Stimulated activated CD8-positive, alpha-beta memory T cell treated with anti-CD3 and anti-CD28 coated beads, Interleukin-15, amount 100 ng/mL, for 48 hours (primary cell): ENCODE data around the gene MAP1LC3C.
A peak's percentile ranks its signal among the peaks of the same experiment; 100 is the strongest.

Source experiments
- DNase-seq, 2 donors: peaks; one replicate each; pipeline ENCODE4 v3.0.0-alpha.2; 2020; ENCODE audit warnings: low read depth in 2 of 2

MAP1LC3C gene

DNA sequence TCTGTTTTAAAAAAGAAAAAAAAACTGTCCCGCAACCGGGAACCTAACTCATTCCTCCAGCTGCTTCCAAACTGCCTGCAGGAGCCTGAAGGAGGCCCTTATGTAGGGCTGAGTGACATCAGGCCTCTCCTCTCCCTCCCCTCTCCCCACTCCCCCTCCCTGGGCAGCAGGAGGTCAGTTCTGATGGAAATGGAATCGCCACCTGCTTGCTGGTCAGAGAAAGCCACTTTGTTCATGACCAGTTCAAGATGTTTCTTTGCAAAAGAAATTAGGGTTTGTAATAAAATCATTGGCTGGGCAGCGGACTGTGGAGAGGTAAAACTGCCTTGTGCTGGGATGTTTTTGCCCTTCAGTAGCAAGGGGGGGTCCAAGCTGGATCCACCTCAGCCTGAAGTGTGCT is at the start of gene MAP1LC3C:
Gene MAP1LC3C, minus strand, starts transcription at position 73 of the 400 bp plus-strand sequence. CDS start 90 bp downstream, outside the sequence.
- DNase-seq = no peak

DNA sequence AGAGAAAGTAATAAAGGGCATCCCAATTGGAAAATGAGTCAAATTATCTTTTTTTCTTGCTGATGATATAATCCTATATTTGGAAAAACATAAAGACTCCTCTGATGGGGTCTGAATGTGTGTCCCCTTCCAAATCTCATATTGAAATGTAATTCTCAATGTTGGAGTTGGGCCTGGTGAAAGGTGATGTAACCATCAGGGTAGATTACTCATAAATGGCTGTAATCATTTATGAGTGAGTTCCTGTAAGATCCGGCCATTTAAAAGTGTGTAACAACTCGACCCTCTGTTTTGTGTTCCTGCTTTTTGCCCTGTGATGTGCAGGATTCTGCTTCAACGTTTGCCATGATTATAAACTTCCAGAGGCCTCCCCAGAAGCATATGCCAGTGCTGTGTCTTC is 44.3 kb upstream of the MAP1LC3C start:
- no peak for DNase-seq

DNA sequence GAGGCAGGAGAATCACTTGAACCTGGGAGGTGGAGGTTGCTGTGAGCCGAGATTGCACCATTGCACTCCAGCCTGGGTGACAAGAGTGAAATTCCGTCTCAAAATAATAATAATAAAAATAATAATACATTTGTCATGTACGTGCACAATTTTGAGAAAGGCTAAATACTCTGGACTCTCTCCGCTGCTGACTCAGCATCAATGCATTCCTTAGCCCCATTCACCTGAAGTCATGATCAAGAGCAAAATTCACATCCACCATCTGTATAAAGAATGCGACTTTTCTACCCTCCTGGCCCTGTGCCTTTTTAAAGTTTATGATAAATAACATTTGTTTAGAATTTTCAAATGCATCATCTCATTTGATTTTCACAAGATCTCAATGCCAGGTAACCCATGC is 35.5 kb upstream of the MAP1LC3C start:
- DNase-seq = no peak

DNA sequence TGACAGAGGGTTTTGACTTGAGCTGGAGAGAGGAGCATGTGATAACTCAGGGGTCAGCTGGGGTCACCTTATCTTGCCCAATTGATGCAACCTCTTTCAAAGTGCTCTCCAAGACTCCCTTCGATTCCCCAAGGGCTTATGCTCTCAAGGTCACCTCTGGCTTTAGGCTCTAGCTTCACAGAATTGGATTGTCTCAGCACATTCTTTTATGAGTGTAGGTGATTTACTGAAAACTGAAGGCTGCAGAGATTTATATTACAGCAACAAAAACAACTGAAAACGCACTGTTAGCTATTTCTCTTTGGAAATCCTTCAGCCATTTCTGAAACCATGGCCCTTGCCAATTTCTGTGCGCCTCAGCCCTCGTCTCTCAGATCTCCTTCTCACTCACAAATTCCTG is 34.5 kb upstream of the MAP1LC3C start:
- DNase-seq = no peak

DNA sequence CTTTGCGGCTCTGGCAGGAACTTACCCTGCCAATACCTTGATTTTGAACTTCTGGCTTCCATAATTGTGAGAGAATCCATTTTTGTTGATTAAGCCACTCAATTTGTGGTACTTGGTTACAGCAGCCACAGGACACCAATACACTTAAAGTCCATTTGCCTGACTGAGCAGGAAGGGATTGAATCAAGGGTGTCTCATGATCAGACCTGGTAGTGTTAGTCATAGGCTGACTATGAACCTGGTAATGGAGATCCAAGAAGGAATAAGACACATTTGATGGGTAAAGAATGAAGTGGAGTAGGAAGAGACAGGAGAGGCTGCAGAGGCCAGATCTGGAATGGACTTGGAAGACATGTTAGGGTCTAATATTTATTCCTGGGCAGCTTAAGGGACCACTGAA is 31.2 kb upstream of the MAP1LC3C start:
- no peak for DNase-seq

DNA sequence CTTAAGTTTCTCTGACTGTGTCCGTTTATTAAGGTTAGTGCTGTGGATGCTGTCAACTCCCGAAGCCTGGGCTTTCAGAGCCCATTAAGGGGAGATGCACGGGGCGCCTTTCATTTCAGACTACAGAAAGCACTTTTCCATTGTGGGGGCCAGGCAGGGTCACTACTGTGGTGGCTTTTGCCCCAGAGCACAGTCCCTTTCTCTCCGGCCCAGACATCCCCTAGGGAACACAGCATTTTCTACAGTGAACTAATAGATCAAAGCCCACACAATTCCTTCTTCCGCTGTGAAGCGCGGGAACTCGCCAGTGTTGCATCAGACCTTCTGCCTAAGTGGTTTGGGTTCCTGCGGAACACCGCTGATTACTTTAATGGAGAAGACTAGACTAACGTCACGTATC is 26.8 kb upstream of the MAP1LC3C start:
- DNase-seq = no peak

DNA sequence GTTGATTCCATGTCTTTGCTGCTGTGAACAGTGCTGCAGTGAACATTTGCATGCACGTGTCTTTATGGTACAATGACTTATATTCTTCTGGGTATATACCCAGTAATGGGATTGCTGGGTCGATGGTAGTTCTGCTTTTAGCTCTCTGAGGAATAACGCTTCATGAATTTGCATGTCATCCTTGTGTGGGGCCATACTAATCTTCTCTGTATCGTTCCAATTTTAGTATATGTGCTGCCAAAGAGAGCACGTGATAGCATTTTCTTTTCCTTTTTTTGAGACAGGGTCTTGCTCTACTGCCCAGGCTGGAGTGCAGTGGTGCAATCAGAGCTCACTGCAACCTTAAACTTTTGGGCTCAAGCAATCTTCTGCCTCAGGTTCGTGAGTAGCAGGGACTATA is 24.9 kb upstream of the MAP1LC3C start:
- DNase-seq = no peak

DNA sequence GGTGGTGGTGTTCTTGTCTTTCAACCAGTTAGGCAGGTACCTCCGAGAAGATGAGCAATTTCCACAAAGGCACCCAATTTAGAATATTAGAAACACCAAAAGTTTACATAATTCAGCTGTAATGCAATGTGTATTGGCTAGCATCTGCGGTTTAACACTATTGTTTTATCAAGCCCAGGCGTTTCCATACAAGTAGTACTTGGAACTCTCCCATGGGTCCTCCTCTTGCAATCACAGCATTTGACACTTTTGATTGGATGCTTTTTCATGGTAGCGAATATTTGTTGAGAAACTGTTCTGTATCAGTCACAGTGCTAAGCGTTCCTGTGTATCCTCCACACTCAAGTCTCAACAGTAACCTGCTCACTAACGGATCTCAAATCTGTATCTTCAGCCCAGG is 20.1 kb upstream of the MAP1LC3C start:
- DNase-seq = no peak

DNA sequence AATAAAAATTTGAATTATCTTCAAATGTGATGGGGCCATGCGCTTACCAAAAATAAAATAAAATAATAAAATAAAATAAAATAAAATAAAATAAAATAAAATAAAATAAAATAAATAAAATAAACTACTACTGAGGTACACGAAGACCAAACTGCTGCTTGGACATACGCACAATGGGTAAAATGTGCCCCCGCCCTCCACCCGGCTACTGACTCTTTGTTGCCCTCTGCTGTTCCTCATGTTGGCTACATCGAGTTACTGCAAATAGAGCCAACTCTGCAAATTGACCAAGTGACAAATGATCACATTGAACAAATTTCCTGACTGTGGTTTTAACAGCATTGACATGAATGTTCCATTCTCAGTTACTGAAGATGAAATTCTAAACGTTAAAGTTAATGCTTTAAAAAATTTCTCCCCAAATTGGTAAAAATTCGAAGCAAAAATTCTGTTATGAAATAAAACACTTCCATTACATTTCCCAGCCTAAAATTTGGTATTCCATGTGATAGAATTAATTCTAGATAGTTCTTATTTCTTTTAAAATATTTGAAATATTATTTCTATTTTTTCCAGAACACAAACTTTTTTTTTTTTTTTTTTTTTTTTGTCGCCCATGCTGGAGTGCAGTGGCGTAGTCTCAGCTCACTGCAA is 18.8 kb upstream of the MAP1LC3C start:
- DNase-seq = peak in 1 of 2 donors; percentile 15

DNA sequence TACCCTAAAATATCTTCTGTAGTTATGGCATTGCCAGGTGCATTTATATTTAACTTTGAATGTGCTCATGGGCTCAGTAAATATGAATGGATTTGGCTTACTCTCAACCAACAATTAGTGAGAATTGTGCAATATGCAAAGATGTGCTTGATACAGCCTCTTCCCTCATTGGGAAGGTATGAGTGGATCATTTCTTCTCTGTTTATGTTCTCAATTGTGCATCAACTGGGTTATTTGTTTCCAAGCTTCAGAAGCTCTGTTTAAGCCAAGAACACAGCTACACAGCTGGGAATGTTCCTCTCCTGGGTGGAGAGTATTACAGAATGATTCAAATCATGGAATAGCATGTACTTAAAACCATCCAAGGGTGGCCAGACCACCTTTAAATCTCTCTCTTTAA is 17.6 kb upstream of the MAP1LC3C start:
- DNase-seq = no peak

DNA sequence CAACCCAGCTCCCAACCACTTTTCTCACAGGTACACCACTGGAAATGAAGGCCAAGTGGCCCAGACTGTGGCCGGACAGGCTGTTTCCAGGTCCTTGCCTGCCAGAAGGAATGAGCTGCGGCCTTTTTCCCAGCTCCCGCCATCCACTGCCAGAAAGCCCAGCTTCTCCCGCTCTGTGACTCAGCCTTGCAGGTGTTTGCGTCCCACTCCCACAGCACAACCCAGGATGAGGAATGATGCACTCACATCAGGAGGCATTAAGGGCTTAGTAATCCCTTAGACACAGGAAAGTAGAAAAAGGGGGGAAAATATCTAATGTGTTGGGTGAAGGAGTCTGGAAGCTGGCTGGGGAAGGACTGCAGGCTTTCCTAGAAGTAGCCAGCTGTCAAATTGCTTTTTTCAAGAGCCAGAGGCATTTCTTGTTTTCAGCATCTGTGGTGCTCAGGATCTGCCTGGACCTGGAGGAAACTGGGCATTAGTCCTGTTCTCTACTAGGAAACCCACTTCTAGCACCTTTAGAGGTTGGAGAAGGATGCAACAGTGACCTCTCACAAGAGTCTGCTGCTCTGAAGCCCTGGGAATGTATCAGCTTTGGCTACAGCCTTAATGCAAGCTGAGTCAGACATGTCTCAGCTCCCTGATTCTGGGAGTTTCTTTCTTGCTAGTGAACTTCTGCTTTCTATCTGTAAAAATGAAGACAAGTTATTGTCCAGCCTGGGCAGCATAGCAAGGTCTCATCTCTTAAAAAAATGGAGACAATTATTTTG is 13.2 kb upstream of the MAP1LC3C start:
- no peak for DNase-seq

DNA sequence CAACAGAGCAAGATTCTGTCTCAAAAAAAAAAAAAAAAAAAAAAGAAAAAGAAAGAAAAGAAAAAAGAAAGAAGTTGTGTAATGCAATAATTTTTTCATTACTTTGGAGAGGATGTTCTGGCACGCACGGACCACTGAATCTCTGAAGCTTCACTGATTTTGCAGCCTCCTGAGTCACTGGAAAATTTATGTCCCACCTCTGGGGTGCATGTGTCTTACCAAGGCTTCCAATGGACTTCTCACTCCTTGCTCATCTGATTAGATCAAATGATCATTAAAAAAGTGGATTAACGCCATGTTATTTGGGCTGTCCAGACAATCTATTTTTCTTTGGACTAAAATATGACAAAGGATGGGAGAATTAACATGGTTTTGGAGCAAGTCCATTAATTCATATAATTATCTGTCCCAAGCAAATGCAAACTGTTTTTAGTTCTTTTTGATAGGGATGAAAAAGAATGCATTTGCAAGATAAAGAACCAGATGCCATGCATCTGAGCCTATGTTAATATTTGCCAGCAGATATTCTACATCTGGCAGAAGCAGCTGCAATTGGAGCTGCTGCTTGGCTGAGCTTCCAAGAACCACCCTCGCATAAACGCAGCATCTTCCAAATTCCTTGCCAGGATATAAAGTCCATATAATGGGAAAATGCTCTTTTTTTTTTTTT is 10.1 kb upstream of the MAP1LC3C start:
- no peak for DNase-seq

DNA sequence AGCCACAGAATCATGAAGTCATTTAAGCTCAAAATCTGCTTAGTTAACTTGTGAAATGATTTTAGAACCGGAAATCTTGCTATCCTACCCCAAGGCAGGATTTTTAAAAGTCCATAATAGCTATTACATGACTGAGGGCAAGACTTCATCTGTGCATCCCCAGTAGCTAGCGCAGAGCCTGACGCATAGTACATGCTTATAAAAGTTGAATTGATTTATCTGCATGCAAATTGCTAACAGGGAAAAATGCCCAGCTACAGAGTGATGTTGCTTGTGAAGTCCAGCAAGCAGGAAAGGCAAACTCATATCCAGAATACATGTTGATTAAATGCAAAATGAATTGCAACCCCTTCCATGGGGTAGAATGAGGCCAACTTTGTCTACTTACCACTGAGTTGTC is 8.1 kb upstream of the MAP1LC3C start:
- DNase-seq = no peak

DNA sequence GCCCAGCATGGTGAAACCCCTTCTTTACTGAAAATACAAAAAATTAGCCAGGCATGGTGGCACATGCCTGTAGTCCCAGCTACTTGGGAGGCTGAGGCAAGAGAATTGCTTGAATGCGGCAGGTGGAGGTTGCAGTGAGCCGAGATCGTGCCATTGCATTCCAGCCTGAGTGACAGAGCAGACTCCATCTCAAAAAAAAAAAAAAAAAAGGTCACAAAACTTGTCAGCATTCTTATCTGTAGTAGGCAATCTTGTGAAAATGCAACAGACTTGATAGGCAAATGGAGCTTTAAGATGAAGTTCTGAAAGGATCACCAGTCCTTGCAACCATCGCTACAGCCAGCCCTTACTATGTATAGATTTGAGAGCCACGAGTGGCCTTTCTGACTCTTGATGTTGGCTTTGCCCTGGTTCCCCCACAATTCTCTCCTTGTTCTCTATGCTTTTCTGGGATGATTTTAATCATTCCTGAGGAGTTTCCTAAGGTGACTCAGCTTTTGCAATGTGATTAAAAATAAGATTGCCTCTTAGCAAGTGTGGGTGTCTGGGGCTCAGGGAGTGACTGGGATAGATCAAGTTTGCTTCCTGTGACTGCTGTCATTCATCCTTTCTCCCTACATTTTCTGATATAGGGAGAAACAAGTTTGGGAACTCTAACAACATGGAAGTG is 7.1 kb upstream of the MAP1LC3C start:
- no peak for DNase-seq

DNA sequence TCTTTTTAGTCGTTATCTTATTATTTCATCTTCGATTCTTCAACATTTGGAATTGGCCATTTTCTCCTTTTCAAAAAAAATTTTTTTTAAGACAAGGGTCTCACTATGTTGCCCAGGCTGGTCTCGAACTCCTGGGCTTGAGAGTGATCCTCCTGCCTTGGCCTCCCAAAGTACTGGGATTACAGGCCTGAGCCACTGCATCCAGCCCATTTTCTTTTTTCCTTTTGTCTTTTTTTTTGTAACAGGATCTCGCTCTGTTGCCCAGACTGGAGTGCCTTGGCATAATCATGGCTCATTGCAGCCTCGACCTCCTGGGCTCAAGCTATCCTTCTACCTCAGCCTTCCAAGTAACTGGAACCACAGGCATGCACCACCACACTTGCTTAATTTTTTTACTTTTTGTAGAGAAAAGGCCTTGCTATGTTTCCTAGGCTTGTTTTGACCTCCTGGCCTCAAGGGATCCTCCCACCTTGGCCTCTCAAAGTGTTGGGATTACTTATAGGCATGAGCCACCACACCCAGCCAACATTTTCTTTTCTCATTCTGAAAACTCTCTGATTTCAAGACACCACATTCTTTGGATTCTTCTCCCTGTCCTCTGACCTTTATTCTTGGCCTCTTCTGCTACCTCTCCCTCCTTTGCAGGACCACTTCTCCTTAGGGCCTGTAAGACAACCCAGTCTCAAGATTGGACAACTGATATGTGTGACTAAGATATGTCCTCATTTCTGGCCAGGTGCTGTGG is 6.0 kb upstream of the MAP1LC3C start:
- no peak for DNase-seq

DNA sequence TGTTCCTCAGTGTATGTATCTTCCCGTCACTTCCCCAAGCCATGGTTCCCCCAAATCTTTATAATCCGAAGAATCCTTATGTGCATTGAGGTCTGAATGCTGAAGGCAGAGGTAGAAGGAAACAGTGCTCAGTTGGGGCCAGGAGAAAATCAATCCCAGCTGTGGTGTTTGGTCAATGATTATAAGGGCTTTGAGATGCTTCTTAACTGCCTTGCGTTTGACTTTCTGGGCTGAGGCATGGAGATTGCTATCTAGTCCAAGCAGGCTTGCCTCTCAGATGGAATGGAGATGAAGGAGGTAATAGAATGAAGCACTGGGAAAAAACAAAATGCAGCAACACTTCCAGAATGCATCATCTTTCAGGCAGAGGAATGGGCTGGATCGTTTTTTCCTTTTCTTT is 3.6 kb upstream of the MAP1LC3C start:
- no peak for DNase-seq

DNA sequence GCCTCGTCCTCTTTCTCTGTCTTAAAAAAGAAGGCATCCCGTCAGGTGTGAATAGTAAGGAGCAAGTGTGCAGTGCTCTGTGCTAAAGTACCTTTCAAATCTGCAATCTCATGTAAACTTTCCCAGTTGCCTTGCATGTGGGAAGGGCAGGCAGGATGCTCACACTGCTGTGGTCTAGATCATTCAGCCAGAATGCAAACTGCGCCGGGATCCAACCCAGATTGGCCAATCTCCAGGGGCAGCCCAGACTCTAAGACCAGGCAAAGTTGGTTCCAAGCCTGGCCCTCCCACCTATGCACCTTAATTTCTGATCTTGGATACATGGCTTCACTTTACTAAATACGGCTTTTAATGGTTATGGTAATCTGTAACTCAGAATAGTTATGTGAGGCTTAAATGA is 3.2 kb upstream of the MAP1LC3C start:
- no peak for DNase-seq

DNA sequence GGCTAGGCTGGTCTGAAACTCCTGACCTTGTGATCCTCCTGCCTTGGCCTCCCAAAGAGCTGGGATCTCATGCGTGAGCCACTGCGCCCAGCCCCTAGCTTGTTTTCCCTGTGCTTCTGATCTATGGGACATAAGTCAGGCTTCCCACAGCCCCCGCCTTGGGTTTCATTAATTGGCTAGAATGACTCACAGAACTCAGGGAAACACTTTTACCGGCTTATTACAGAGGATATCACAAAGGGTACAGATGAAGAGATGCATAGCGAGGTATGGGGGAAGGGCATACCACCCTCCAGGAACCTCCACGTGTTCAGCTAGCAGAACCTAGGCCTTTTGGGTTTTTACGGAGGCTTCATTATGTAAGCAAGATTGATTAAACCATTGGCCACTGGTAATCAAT is 1.5 kb upstream of the MAP1LC3C start:
- DNase-seq = no peak

DNA sequence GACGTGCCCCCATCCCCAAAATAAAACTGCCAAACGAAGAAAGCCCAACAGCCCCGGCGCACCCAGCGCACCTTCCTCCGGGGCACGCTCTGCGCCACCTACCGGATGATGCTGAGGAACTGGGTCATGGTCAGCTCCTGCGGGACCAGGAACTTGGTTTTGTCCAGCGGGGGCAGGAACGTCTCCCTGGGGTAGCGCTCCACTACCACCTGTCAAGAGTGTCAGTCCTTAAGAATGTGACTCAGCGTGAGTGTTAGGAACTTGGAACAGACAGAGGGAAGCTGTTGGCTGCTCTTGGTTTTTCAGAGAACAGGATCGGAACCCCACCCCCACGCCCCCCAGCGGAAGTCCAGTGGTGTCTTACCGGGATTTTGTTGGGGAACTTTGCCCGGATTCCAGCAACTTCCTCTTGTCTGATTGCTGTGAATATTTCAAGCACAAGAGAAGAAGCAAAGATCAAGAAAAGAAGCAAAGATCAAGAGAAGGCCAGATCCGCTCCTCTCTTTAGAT is 431 bp downstream of the MAP1LC3C start:
- DNase-seq = peak; percentile 7 to 14

DNA sequence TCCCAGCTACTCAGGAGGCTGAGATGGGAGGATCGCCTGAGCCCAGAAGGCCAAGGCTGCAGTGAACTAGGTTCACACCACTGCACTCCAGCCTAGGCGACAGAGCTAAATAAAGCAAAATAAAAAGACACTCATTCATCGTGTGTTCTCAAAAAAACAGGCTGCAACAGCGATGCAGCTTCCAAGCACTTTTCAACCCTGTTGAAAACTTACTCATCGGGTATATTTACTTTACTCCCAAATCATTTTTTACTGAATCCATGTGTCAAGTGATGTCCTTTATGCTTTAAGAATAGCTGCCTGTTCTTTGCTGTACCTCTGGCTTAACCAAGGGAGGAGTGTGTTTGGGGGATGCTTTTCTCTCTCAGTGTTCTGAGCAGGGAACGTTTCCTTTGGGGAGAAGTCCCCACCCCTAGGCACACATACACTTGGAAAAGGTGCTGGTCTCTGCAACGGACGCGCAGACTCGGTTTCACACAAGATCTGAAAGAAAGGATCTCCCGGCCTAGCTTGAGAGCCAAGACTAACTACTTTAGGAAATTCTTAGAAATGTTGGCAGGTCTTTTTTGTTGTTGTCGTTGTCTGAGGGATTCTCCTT is 1.4 kb downstream of the MAP1LC3C start:
- DNase-seq = no peak

DNA sequence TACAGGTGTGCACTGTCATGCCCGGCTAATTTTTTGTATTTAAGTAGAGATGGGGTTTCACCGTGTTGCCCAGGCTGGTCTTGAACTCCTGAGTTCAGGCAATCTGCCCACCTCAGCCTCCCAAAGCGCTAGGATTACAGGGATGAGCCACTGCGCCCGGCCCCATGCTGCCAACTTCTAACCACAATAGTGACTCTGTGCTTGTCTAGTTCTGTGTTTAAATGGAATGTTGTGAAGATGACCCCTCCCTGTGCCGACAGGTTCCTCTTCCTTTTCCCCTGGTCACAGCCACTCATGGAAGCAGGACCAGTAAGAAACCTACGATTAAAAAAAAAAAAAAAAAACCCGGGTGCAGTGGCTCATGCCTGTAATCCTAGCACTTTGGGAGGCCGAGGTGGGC is 4.7 kb downstream of the MAP1LC3C start:
- no peak for DNase-seq
